ENCODE data around the gene GMCL2.

GMCL2 gene

GRCh38 chr5:178222292-178222691 lies 35.1 kb upstream of the GMCL2 start:
- DNase-seq (ENCODE audit: low spot score), result no peak

- no peak for DNase-seq (ENCODE audit: low spot score)
These were observed 34.7 kb upstream of the GMCL2 start for GRCh38 chr5:178221853-178222252.

GRCh38 chr5:178221282-178221681 lies 34.1 kb upstream of the GMCL2 start:
- no peak for DNase-seq (ENCODE audit: low spot score)

GRCh38 chr5:178218827-178219226 lies 31.7 kb upstream of the GMCL2 start:
- DNase-seq (ENCODE audit: low spot score), result no peak

- no peak for DNase-seq (ENCODE audit: low spot score)
These were observed 31.1 kb upstream of the GMCL2 start for GRCh38 chr5:178218237-178218776.

- no peak for DNase-seq (ENCODE audit: low spot score)
These were observed 29.6 kb upstream of the GMCL2 start for GRCh38 chr5:178216779-178217178.

GRCh38 chr5:178216088-178216534 lies 28.9 kb upstream of the GMCL2 start:
- no peak for DNase-seq (ENCODE audit: low spot score)

- no peak for DNase-seq (ENCODE audit: low spot score)
These were observed 28.3 kb upstream of the GMCL2 start for GRCh38 chr5:178215280-178216002.

GRCh38 chr5:178214160-178214803 lies 27.1 kb upstream of the GMCL2 start:
- no peak for DNase-seq (ENCODE audit: low spot score)

GRCh38 chr5:178213748-178214151 lies 26.6 kb upstream of the GMCL2 start:
- DNase-seq (ENCODE audit: low spot score), result no peak

GRCh38 chr5:178213003-178213461 lies 25.9 kb upstream of the GMCL2 start:
- no peak for DNase-seq (ENCODE audit: low spot score)

- no peak for DNase-seq (ENCODE audit: low spot score)
These were observed 25.3 kb upstream of the GMCL2 start for GRCh38 chr5:178212241-178213002.

GRCh38 chr5:178211095-178212048 lies 24.2 kb upstream of the GMCL2 start:
- no peak for DNase-seq (ENCODE audit: low spot score)

- DNase-seq (ENCODE audit: low spot score), result no peak
These were observed 23.5 kb upstream of the GMCL2 start for GRCh38 chr5:178210686-178211085.

GRCh38 chr5:178210073-178210535 lies 22.9 kb upstream of the GMCL2 start:
- no peak for DNase-seq (ENCODE audit: low spot score)

GRCh38 chr5:178209334-178210072 lies 22.3 kb upstream of the GMCL2 start:
- DNase-seq (ENCODE audit: low spot score), result no peak

- DNase-seq (ENCODE audit: low spot score), result peak; percentile 38
These were observed 21.5 kb upstream of the GMCL2 start for GRCh38 chr5:178208540-178209227.

GRCh38 chr5:178207917-178208280 lies 20.7 kb upstream of the GMCL2 start:
- DNase-seq (ENCODE audit: low spot score), result no peak

GRCh38 chr5:178207183-178207916 lies 20.2 kb upstream of the GMCL2 start:
- DNase-seq (ENCODE audit: low spot score), result no peak

Data from hepatic stellate cell (primary cell).